HFF-Myc (cell line): Measurements from ENCODE around the gene LRP8.

Experiments used
- DNase-seq: peaks from one replicate; pipeline ENCODE4 v3.0.0-alpha.2; 2011; ENCODE audit warnings: low read depth; ENCODE audit errors: extremely low read depth
- H3K4me3 ChIP-seq: replicated peaks from 2 replicates; pipeline ENCODE4 v1.5.1; 2011; ENCODE audit warnings: low read depth, mild to moderate bottlenecking, control low read depth, low read length
- CTCF ChIP-seq: IDR thresholded peaks from 2 replicates; pipeline ENCODE4 v1.5.1; 2012; ENCODE audit warnings: mild to moderate bottlenecking, low read depth, low read length, control low read depth; ENCODE audit errors: missing control alignments

The LRP8 gene

GRCh38 chr1:53359934-53360276 lies 32.0 kb upstream of the LRP8 start:
- no peak for DNase-seq
- TF ChIP-seq CTCF, result no peak
- H3K4me3 ChIP-seq, result no peak overlapping the region

- no peak overlapping the region for H3K4me3 ChIP-seq
- no peak for DNase-seq
- no peak for TF ChIP-seq CTCF
Measured at GRCh38 chr1:53359225-53359933, 31.5 kb upstream of the LRP8 start.

GRCh38 chr1:53356637-53357036 lies 28.8 kb upstream of the LRP8 start:
- no peak for TF ChIP-seq CTCF
- no peak for DNase-seq
- no peak overlapping the region for H3K4me3 ChIP-seq

GRCh38 chr1:53354119-53354518 lies 26.2 kb upstream of the LRP8 start:
- TF ChIP-seq CTCF, result no peak
- H3K4me3 ChIP-seq, result no peak overlapping the region
- no peak for DNase-seq

- H3K4me3 ChIP-seq, result no peak overlapping the region
- TF ChIP-seq CTCF, result no peak
- no peak for DNase-seq
Measured at GRCh38 chr1:53352561-53352960, 24.7 kb upstream of the LRP8 start.

- TF ChIP-seq CTCF, result no peak
- H3K4me3 ChIP-seq, result no peak overlapping the region
- DNase-seq, result no peak
Measured at GRCh38 chr1:53350853-53351767, 23.2 kb upstream of the LRP8 start.
